HEK293 (cell line): ENCODE data around the gene PAX6.

Experiments
- CTCF ChIP-seq: fragments of 450-650 bp; formaldehyde crosslinking; IDR thresholded peaks from 2 replicates; pipeline ENCODE4 v1.5.1; 2016; ENCODE audit warnings: missing biosample characterization, missing genetic modification characterization
- MZF1 ChIP-seq: fragments of 450-650 bp; formaldehyde crosslinking; IDR thresholded peaks from 2 replicates; pipeline ENCODE4 v1.5.1; 2017; ENCODE audit warnings: missing biosample characterization, missing genetic modification characterization, borderline replicate concordance
- PBX3 ChIP-seq: sonication (generic); formaldehyde crosslinking; IDR thresholded peaks from 2 replicates; pipeline ENCODE4 v1.8.1; 2022; ENCODE audit warnings: mild to moderate bottlenecking, moderate library complexity, missing genetic modification reagents
- ZNF223 ChIP-seq: fragments of 450-650 bp; formaldehyde crosslinking; IDR thresholded peaks from 2 replicates; pipeline ENCODE4 v1.5.1; 2016; ENCODE audit warnings: missing biosample characterization, missing genetic modification characterization
- ZNF274 ChIP-seq, 2 experiments: fragments of 200-500 bp in 1 of 2; fragments of 450-650 bp in 1 of 2; sonication (Bioruptor generic) in 1 of 2; formaldehyde crosslinking in 1 of 2; IDR thresholded peaks; 2 replicates each; pipeline versions ENCODE4 v1.5.1 to v1.6.1; 2014 to 2016; ENCODE audit warnings: borderline replicate concordance in 1 of 2, inconsistent platforms in 1 of 2, low read length in 1 of 2, missing biosample characterization in 1 of 2, missing genetic modification characterization in 1 of 2
- ZNF514 ChIP-seq: fragments of 450-650 bp; formaldehyde crosslinking; IDR thresholded peaks from 2 replicates; pipeline ENCODE4 v1.5.1; 2016; ENCODE audit warnings: missing biosample characterization, missing genetic modification characterization
- ZNF658 ChIP-seq: fragments of 450-650 bp; formaldehyde crosslinking; IDR thresholded peaks from 2 replicates; pipeline ENCODE4; 2016; ENCODE audit warnings: missing biosample characterization, missing genetic modification characterization
- ZNF747 ChIP-seq: fragments of 450-650 bp; formaldehyde crosslinking; IDR thresholded peaks from 2 replicates; pipeline ENCODE4 v1.5.1; 2016; ENCODE audit warnings: missing biosample characterization, missing genetic modification characterization
- ZNF768 ChIP-seq: fragments of 450-650 bp; formaldehyde crosslinking; IDR thresholded peaks from 2 replicates; pipeline ENCODE4 v1.5.1; 2018; ENCODE audit warnings: missing biosample characterization, mild to moderate bottlenecking, missing genetic modification characterization
- ZSCAN18 ChIP-seq: fragments of 450-650 bp; formaldehyde crosslinking; IDR thresholded peaks from 2 replicates; pipeline ENCODE4 v1.5.1; 2016; ENCODE audit warnings: missing biosample characterization, missing genetic modification characterization

- TF ChIP-seq ZSCAN18 (tag by site-specific recombination) (no peak), CTCF (no peak), ZNF768 (no peak), ZNF223 (tag by site-specific recombination) (no peak), ZNF658 (tag by site-specific recombination) (no peak), ZNF274 (IDR thresholded peaks at IDR 0.05; ENCODE audit: low read length) (no peak), ZNF274 (tag by site-specific recombination; IDR thresholded peaks at IDR 0.05; ENCODE audit: borderline replicate concordance) (no peak), ZNF514 (no peak), ZNF747 (no peak), MZF1 (tag by site-specific recombination) (no peak), PBX3 (CRISPR knock-in tag) (no peak)
Observed at GRCh38 chr11:31797190-31798056, 13.7 kb downstream of the PAX6 start.
